Peyer's patch (tissue), 4 donors: ENCODE measurements around the gene GRPEL1. TPM values are rescaled to one million over a fixed set of nuclear protein-coding genes. Genes with fewer than 3 reads are reported as not detected.

Experiments used
- DNase-seq, 3 donors: peaks; one replicate each; pipeline ENCODE4 v3.0.0-alpha.2; 2017 to 2019
- H3K27ac ChIP-seq, 4 donors: fragments of 200-600 bp; sonication (generic); one replicate each; pipeline ENCODE4 v1.5.1; 2016 to 2019
- H3K27me3 ChIP-seq, 2 donors: fragments of 200-600 bp; sonication (generic); one replicate each; pipeline ENCODE4 v1.5.1; 2019
- H3K36me3 ChIP-seq, 3 donors: fragments of 200-600 bp; sonication (generic); one replicate each; pipeline ENCODE4 v1.5.1; 2016 to 2019
- H3K4me1 ChIP-seq, 4 donors: fragments of 200-600 bp; sonication (generic); one replicate each; pipeline ENCODE4 v1.5.1; 2016 to 2019
- H3K4me3 ChIP-seq, 4 donors: fragments of 200-600 bp; sonication (generic); 1 replicate in 3 of 4; 2 replicates in 1 of 4; pipeline ENCODE4 v1.5.1; 2016 to 2019; ENCODE audit warnings: mild to moderate bottlenecking in 1 of 4
- H3K9me3 ChIP-seq, 4 donors: fragments of 200-600 bp; sonication (generic); one replicate each; pipeline ENCODE4 v1.5.1; 2016 to 2019; ENCODE audit warnings: mild to moderate bottlenecking in 1 of 4
- POLR2A ChIP-seq, 2 donors: fragments of 450-650 bp; IDR thresholded peaks; one replicate each; pipeline ENCODE4 v1.5.1; 2017; ENCODE audit warnings: antibody characterized with exemption in 2 of 2, mild to moderate bottlenecking in 2 of 2, moderate library complexity in 2 of 2
- total RNA-seq, 4 donors: library from RNA; depleted of rRNA; stranded (reverse); fragments of >200 nt; gene quantifications; one replicate each; pipeline ENCODE4 v1.1.0, GENCODE V29; 2016
- TF ChIP-seq, protein P1 (sequence below), 6 experiments: fragments of 450-650 bp in 4 of 6; fragments of 200-600 bp in 2 of 6; sonication (generic) in 1 of 6; IDR thresholded peaks; one replicate each; pipeline ENCODE4 v1.5.1; 2017 to 2019; ENCODE audit warnings: antibody characterized with exemption in 6 of 6, mild to moderate bottlenecking in 3 of 6, moderate library complexity in 1 of 6

The GRPEL1 gene
- total RNA-seq, 4 donors from 2014 or later: 13.2 to 35.4 (median 17.8) TPM

DNA sequence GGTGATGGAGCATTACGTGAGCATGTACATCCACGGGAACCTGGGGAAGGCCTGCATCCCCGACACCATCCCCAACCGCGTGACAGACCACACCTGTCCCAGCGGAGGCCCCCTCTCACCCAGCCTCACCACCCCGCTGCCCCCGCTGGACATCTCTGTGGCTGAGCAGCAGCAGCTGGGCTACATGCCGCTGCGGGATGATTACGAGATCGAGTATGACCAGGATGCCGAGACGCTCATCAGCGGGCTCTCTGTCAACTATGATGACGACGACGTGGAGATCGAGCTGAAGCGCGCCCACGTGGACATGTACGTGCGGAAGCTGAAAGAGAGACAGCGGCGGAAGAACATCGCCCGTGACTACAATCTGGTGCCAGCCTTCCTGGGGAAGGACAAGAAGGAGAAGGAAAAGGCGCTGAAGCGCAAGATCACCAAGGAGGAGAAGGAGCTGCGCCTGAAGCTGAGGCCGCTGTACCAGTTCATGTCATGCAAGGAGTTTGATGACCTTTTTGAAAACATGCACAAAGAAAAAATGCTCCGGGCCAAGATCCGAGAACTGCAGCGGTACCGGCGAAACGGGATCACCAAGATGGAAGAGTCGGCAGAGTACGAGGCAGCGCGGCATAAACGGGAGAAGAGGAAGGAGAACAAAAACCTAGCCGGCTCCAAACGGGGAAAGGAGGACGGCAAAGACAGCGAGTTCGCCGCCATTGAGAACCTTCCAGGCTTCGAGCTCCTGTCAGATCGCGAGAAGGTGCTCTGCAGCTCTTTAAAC lies 13.6 kb downstream of the GRPEL1 start:
- Histone ChIP-seq H3K4me3 (no peak overlapping the region), H3K27ac (no peak overlapping the region), H3K4me1 (peaks cover 0 to 8% (median 0%) of the 10 kb centered on the region in 4 donors), H3K9me3 (no peaks in the 10 kb centered on the region), H3K27me3 (no peaks in the 10 kb centered on the region), H3K36me3 (peaks cover 0 to 43% (median 0%) of the 10 kb centered on the region in 3 donors)
- TF ChIP-seq, protein P1, sequence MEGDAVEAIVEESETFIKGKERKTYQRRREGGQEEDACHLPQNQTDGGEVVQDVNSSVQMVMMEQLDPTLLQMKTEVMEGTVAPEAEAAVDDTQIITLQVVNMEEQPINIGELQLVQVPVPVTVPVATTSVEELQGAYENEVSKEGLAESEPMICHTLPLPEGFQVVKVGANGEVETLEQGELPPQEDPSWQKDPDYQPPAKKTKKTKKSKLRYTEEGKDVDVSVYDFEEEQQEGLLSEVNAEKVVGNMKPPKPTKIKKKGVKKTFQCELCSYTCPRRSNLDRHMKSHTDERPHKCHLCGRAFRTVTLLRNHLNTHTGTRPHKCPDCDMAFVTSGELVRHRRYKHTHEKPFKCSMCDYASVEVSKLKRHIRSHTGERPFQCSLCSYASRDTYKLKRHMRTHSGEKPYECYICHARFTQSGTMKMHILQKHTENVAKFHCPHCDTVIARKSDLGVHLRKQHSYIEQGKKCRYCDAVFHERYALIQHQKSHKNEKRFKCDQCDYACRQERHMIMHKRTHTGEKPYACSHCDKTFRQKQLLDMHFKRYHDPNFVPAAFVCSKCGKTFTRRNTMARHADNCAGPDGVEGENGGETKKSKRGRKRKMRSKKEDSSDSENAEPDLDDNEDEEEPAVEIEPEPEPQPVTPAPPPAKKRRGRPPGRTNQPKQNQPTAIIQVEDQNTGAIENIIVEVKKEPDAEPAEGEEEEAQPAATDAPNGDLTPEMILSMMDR (IDR thresholded peaks at IDR 0.05): no peak
- TF ChIP-seq POLR2A (IDR thresholded peaks at IDR 0.05): no peak
- no peak for DNase-seq

DNA sequence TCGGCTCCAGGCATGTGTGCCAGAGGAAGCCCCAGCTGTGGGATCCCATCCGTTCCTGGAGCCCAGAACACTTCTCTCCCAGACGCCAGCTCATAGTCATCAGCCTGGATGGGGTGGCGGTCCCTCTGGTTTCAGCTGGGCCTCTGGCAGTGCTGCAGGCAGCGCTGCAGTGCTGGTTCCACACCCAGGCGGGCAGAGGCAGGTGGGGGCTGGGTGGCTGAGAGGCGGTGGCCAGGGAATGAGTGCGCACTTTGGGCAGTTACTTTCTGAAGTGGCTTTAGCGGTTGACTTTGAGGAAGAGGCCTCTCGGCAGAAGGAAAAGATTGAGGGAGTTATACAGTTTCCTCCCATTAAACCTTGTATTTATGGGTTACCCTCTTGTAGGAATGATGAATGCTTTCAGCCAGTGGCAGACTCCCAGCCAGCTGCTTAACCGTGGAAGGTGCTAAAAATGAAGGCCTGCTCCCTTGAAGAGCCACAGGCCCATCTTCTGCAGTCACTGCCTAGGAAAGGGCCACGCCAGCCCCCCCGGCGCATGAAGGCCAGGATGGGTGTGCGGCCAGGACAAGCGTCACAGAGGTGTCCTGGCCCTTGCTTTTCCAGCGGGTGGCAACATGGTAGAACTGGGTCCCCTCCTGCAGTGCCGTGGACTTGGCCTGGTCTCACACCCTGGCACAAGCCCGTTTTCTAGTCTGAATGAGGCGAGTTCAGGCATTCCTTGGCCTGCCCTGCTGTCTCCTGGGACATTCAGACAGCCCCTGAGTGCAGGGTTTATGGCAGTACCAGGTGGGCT lies 14.7 kb downstream of the GRPEL1 start:
- Histone ChIP-seq H3K27me3 (no peaks in the 10 kb centered on the region), H3K27ac (no peak overlapping the region), H3K4me1 (peaks cover 0 to 8% (median 0%) of the 10 kb centered on the region in 4 donors), H3K9me3 (no peaks in the 10 kb centered on the region), H3K4me3 (no peak overlapping the region), H3K36me3 (peaks cover 0 to 47% (median 0%) of the 10 kb centered on the region in 3 donors)
- no peak for DNase-seq
- TF ChIP-seq, protein P1 (IDR thresholded peaks at IDR 0.05): no peak

DNA sequence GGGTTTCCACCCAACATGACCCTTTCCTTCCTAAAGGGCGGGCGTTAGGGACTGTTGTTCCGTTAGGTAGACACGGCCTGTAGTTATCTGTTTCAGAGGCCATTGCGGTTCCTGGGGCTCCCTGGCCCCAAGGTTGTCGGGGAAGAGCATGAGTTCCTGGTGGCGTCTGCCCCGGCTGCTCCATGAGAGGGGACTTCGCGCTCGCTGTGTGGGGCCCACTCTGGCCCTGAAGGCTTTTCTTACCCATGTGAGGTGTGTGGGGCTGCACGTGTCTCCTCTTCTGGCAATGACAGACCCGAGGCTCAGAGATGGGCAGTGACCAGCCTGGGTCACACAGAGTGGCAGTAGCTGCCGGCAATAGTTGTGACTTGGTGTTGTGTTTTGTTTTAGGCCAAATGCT lies 15.6 kb downstream of the GRPEL1 start:
- DNase-seq: no peak
- Histone ChIP-seq H3K4me1 (peaks cover 0 to 8% (median 3%) of the 10 kb centered on the region in 4 donors), H3K36me3 (peaks cover 0 to 46% (median 0%) of the 10 kb centered on the region in 3 donors), H3K4me3 (no peak overlapping the region), H3K9me3 (no peaks in the 10 kb centered on the region), H3K27ac (no peak overlapping the region), H3K27me3 (no peaks in the 10 kb centered on the region)
- no peak for TF ChIP-seq POLR2A (IDR thresholded peaks at IDR 0.05)
- TF ChIP-seq, protein P1 (IDR thresholded peaks at IDR 0.05): no peak

DNA sequence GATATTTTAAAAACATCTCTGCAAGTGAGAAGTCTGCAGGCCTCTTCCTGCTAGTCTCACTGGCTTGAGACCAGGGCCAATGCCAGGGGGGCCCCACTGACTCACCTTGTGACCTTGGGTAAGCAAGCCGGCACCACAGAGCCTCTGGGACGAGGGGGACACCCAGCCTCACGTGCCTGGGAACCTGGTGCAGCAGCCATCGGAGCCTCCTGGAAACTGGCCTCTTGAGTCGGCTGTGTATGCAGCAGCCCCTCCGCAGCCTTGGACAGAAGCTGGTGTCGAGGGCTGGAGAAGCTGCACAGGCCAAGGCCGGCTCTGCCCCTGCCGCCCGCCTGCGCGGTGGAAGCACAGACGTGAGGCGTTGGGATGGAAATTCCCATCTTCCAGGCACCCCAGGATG lies 16.0 kb downstream of the GRPEL1 start:
- TF ChIP-seq, protein P1 (IDR thresholded peaks at IDR 0.05): no peak
- no peak for TF ChIP-seq POLR2A (IDR thresholded peaks at IDR 0.05)
- H3K4me1 ChIP-seq: peaks cover 0 to 10% (median 4%) of the 10 kb centered on the region in 4 donors
- peaks cover 0 to 42% (median 0%) of the 10 kb centered on the region in 3 donors for H3K36me3 ChIP-seq
- no peak for DNase-seq
- no peaks in the 10 kb centered on the region for H3K27me3 ChIP-seq
- no peaks in the 10 kb centered on the region for H3K9me3 ChIP-seq
- H3K27ac ChIP-seq: no peak overlapping the region
- H3K4me3 ChIP-seq: no peak overlapping the region

DNA sequence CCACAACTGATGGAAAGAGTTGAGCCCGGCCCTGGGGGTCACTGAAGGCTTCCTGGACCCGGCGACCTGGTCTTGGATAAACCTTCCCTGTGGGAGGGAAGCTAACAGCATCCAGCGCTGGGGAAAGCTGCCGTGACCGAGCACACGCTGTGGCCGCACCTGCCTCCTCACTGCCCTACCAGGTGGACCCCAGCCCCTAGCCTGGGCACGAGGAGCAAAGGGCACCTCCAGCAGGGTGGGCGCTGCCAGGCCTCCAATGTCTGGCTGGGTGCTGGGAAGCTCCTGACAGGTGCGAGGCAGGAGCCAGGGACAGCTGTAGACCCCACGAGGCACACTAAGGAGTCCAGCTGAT lies 16.7 kb downstream of the GRPEL1 start:
- DNase-seq: no peak
- TF ChIP-seq, protein P1 (IDR thresholded peaks at IDR 0.05): no peak
- TF ChIP-seq POLR2A (IDR thresholded peaks at IDR 0.05): no peak
- no peak overlapping the region for H3K27ac ChIP-seq
- H3K9me3 ChIP-seq: no peaks in the 10 kb centered on the region
- H3K36me3 ChIP-seq: peaks cover 0 to 34% (median 0%) of the 10 kb centered on the region in 3 donors
- H3K27me3 ChIP-seq: no peaks in the 10 kb centered on the region
- H3K4me1 ChIP-seq: peaks cover 0 to 16% (median 7%) of the 10 kb centered on the region in 4 donors
- H3K4me3 ChIP-seq: no peak overlapping the region
